ENCODE measurements around the gene SBDS. TPM values are rescaled to one million over a fixed set of nuclear protein-coding genes. Genes with fewer than 3 reads are reported as not detected.
"Not testable (repeated sequence)": the region's sequence is repeated elsewhere in the genome, so short reads cannot be mapped to it uniquely, and the experiment has no call there.

The SBDS gene
- total RNA-seq, 1 experiment from 2014 or later = 25.5 TPM

DNA sequence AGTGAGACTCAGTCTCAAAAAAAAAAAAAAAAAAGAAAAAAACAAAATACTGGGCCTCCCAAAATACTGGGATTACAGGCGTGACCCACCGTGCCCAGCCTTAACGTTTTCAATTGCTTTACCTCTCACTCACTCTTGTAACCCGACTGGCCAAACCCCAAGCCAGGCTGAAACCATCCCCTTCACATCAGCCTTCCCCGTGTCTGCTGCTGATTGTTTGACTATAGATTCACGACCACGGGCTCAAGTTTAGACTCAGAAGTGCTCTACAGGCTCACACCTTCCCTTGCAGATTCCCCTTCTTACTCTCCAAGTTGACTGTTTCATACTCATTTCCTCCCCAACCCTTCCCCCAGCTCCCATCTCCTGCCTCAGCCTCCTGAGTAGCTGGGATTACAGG, 23.6 kb upstream of the SBDS start (continued):
- no peak for TF ChIP-seq SP1 (CRISPR knock-in tag; conservative IDR thresholded peaks at IDR 0.05)
- no peak for TF ChIP-seq NR2C2 (CRISPR knock-in tag; IDR thresholded peaks at IDR 0.05)
- no peak for TF ChIP-seq ELF4 (CRISPR knock-in tag; IDR thresholded peaks at IDR 0.05; ENCODE audit: low read depth)
- no peak for TF ChIP-seq ZNF263 (CRISPR knock-in tag; IDR thresholded peaks at IDR 0.05; ENCODE audit: low read depth)
- no peak for TF ChIP-seq CREB1 (CRISPR knock-in tag; IDR thresholded peaks at IDR 0.05)
- TF ChIP-seq ATF1 (CRISPR knock-in tag; IDR thresholded peaks at IDR 0.05) = no peak
- TF ChIP-seq SMAD4 (CRISPR knock-in tag; IDR thresholded peaks at IDR 0.05) = no peak
- no peak for TF ChIP-seq FOXK1 (CRISPR knock-in tag; IDR thresholded peaks at IDR 0.05)

GRCh38 chr7:67017971-67018370, 22.6 kb upstream of the SBDS start:
- H3K4me1 Mint-ChIP-seq; POLR2A ChIA-PET; H3K4me3 Mint-ChIP-seq; DNase-seq (ENCODE audit: low spot score); CTCF ChIA-PET; H3K9me3 Mint-ChIP-seq; H3K27me3 Mint-ChIP-seq (ENCODE audit: low read depth); H3K27ac Mint-ChIP-seq; ATAC-seq: not testable (repeated sequence)
- H3K36me3 Mint-ChIP-seq = peaks cover 55% of the 10 kb centered on the region

DNA sequence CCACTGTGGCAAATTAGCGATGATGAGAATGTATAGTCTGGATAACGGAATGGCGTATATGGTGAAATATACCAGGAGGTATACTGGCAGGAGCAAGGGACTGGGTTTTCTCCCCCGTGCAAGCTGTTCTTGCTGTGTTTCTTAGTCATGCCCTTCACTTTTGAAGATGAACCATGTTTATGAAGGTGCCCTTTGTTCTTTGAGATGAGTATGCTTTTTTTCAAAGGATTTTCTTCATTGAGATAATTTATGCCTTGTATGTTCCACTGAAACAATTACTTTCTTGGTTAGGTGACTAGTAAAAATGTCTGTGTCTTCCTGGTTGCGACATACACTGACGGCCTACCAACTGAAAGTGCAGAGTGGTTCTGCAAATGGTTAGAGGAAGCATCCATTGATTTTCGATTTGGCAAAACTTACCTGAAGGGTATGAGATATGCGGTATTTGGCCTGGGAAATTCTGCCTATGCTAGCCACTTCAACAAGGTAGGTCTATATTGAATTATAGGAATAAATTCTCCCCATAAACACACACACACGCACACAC, 18.8 kb upstream of the SBDS start:
- H3K27me3 Mint-ChIP-seq (ENCODE audit: low read depth); DNase-seq (ENCODE audit: low spot score); H3K9me3 Mint-ChIP-seq; H3K4me1 Mint-ChIP-seq; CTCF ChIA-PET; ATAC-seq; H3K4me3 Mint-ChIP-seq; H3K27ac Mint-ChIP-seq: not testable (repeated sequence)
- H3K36me3 Mint-ChIP-seq = peaks cover 43% of the 10 kb centered on the region
- POLR2A ChIA-PET = interaction anchor here (0.6 kb wide), 1 partner anchor 41 kb away, joined by 3 read pairs; no protein-coding TSS in a partner anchor

- ATAC-seq; H3K9me3 Mint-ChIP-seq; DNase-seq (ENCODE audit: low spot score); H3K27ac Mint-ChIP-seq; H3K27me3 Mint-ChIP-seq (ENCODE audit: low read depth); POLR2A ChIA-PET; H3K4me3 Mint-ChIP-seq; CTCF ChIA-PET; H3K4me1 Mint-ChIP-seq: not testable (repeated sequence)
- H3K36me3 Mint-ChIP-seq = peaks cover 53% of the 10 kb centered on the region
Measured at GRCh38 chr7:67009677-67010076, 14.3 kb upstream of the SBDS start.

DNA sequence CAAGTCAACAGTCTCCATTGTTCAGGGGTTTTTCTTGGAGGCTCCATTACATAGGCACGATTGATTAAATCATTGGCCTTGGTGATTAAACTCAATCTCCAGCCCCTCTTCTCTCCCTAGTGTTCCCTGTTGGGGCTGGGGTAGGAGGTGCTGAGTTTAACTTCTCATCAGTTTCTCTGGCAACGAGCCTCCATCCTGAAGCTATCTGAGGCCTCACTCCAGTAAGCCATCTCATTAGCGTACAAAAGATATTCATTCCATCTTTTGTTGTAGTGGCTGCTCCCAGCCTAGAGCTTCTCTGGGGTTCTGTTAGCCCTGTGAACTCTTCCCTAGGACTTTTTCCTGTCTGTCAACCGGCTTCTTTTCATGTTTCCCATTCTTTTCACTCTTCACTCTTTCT, 12.9 kb upstream of the SBDS start:
- CTCF ChIA-PET = no interaction called here
- Mint-ChIP-seq H3K27ac (no peak overlapping the region), H3K36me3 (peaks cover 48% of the 10 kb centered on the region), H3K27me3 (ENCODE audit: low read depth) (no peaks in the 10 kb centered on the region), H3K4me1 (peaks cover 9% of the 10 kb centered on the region), H3K4me3 (no peak overlapping the region), H3K9me3 (no peaks in the 10 kb centered on the region)
- DNase-seq (ENCODE audit: low spot score) = no peak
- ATAC-seq = no peak
- POLR2A ChIA-PET = interaction anchor here (0.5 kb wide), 1 partner anchor 297 kb away, joined by 3 read pairs; no protein-coding TSS in a partner anchor
- no peak for TF ChIP-seq ELF4 (CRISPR knock-in tag; IDR thresholded peaks at IDR 0.05; ENCODE audit: low read depth)
- no peak for TF ChIP-seq ZBTB21 (CRISPR knock-in tag; IDR thresholded peaks at IDR 0.05; ENCODE audit: borderline replicate concordance)
- TF ChIP-seq, protein P1, sequence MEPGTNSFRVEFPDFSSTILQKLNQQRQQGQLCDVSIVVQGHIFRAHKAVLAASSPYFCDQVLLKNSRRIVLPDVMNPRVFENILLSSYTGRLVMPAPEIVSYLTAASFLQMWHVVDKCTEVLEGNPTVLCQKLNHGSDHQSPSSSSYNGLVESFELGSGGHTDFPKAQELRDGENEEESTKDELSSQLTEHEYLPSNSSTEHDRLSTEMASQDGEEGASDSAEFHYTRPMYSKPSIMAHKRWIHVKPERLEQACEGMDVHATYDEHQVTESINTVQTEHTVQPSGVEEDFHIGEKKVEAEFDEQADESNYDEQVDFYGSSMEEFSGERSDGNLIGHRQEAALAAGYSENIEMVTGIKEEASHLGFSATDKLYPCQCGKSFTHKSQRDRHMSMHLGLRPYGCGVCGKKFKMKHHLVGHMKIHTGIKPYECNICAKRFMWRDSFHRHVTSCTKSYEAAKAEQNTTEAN (CRISPR knock-in tag; IDR thresholded peaks at IDR 0.05) = no peak
- TF ChIP-seq ZNF138 (CRISPR knock-in tag; conservative IDR thresholded peaks at IDR 0.05) = no peak
- TF ChIP-seq ZNF219 (CRISPR knock-in tag; IDR thresholded peaks at IDR 0.05; ENCODE audit: borderline replicate concordance) = no peak
- no peak for TF ChIP-seq SP1 (CRISPR knock-in tag; conservative IDR thresholded peaks at IDR 0.05)
- TF ChIP-seq ZNF396 (CRISPR knock-in tag; IDR thresholded peaks at IDR 0.05; ENCODE audit: borderline replicate concordance) = no peak
- TF ChIP-seq JUN (CRISPR knock-in tag; IDR thresholded peaks at IDR 0.05) = no peak
- TF ChIP-seq NR2C2 (CRISPR knock-in tag; IDR thresholded peaks at IDR 0.05) = no peak
- no peak for TF ChIP-seq ERG (CRISPR knock-in tag; IDR thresholded peaks at IDR 0.05)
- no peak for TF ChIP-seq AR (CRISPR knock-in tag; IDR thresholded peaks at IDR 0.05)
- no peak for TF ChIP-seq ATF2 (CRISPR knock-in tag; IDR thresholded peaks at IDR 0.05; ENCODE audit: borderline replicate concordance, low read depth)
- TF ChIP-seq, protein P2, sequence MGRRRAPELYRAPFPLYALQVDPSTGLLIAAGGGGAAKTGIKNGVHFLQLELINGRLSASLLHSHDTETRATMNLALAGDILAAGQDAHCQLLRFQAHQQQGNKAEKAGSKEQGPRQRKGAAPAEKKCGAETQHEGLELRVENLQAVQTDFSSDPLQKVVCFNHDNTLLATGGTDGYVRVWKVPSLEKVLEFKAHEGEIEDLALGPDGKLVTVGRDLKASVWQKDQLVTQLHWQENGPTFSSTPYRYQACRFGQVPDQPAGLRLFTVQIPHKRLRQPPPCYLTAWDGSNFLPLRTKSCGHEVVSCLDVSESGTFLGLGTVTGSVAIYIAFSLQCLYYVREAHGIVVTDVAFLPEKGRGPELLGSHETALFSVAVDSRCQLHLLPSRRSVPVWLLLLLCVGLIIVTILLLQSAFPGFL (CRISPR knock-in tag; IDR thresholded peaks at IDR 0.05; ENCODE audit: borderline replicate concordance) = no peak
- TF ChIP-seq HMGA2 (CRISPR knock-in tag; IDR thresholded peaks at IDR 0.05) = no peak

Data from WTC11 (cell line).